Right lobe of liver (tissue), 4 donors: Measurements from ENCODE around the gene CNTN5.

ENCODE experiments used
- POLR2A ChIP-seq: fragments of 450-650 bp; IDR thresholded peaks from one replicate; pipeline ENCODE4 v1.6.1; 2017; ENCODE audit warnings: antibody characterized with exemption, mild to moderate bottlenecking
- TF ChIP-seq, protein P1 (sequence below), 4 donors: fragments of 200-600 bp in 3 of 4; fragments of 450-650 bp in 1 of 4; IDR thresholded peaks; one replicate each; pipeline versions ENCODE4 v1.5.1 to v1.8.0; 2016 to 2022; ENCODE audit warnings: antibody characterized with exemption in 4 of 4, mild to moderate bottlenecking in 2 of 4
- donor health status: DM: no; HTN: no; CAD: no.
- donor health status: DM: no; HTN: no; CAD: no.
- donor health status: DM: no; HTN: yes; CAD: no.

- TF ChIP-seq POLR2A: no peak
- TF ChIP-seq, protein P1, sequence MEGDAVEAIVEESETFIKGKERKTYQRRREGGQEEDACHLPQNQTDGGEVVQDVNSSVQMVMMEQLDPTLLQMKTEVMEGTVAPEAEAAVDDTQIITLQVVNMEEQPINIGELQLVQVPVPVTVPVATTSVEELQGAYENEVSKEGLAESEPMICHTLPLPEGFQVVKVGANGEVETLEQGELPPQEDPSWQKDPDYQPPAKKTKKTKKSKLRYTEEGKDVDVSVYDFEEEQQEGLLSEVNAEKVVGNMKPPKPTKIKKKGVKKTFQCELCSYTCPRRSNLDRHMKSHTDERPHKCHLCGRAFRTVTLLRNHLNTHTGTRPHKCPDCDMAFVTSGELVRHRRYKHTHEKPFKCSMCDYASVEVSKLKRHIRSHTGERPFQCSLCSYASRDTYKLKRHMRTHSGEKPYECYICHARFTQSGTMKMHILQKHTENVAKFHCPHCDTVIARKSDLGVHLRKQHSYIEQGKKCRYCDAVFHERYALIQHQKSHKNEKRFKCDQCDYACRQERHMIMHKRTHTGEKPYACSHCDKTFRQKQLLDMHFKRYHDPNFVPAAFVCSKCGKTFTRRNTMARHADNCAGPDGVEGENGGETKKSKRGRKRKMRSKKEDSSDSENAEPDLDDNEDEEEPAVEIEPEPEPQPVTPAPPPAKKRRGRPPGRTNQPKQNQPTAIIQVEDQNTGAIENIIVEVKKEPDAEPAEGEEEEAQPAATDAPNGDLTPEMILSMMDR (IDR thresholded peaks at IDR 0.05): no peak
Measured at GRCh38 chr11:99535406-99535805, 514.7 kb downstream of the CNTN5 start.
